Panc1 (cell line): ENCODE measurements around the gene PIK3IP1. TPM values are rescaled to one million over a fixed set of nuclear protein-coding genes. Genes with fewer than 3 reads are reported as not detected.

Source experiments
- ATAC-seq: fragments of 200-7000 bp; cut with Tn5 transposase; 2 replicates; pipeline ENCODE4 v1.9.1; 2020; ENCODE audit warnings: mild to moderate bottlenecking, moderate library complexity
- BruUV-seq: library from RNA; stranded (reverse); fragments of 400-500 nt; replicated peaks from 2 replicates; lab custom pipeline; 2021; lab: Mats Ljungman, UMichigan
- CTCF ChIA-PET: fragments of 300-600 bp; sonication (Branson Sonifier 250); formaldehyde crosslinking; loops from one replicate; lab custom pipeline; 2022; ENCODE audit warnings: antibody characterized with exemption; lab: Charles Lee
- POLR2A ChIA-PET: fragments of 300-600 bp; sonication (Branson Sonifier 250); formaldehyde crosslinking; loops from one replicate; lab custom pipeline; 2022; ENCODE audit warnings: antibody characterized with exemption; lab: Charles Lee
- DNase-seq: peaks from one replicate; pipeline ENCODE4 v3.0.0-alpha.2; 2010; ENCODE audit warnings: low read depth, low spot score
- H3K27ac ChIP-seq: 2 replicates; pipeline ENCODE4 v1.5.1; 2011; ENCODE audit warnings: mild to moderate bottlenecking, low read length, inconsistent platforms
- H3K27me3 ChIP-seq: fragments of 200-500 bp; sonication (Bioruptor generic); 2 replicates; pipeline ENCODE4 v1.6.0; 2014; ENCODE audit warnings: low read length, inconsistent platforms; ENCODE audit not compliant: control insufficient read depth, insufficient read depth
- H3K36me3 ChIP-seq: fragments of 200-500 bp; sonication (Bioruptor generic); 2 replicates; pipeline ENCODE4 v1.5.1; 2014; ENCODE audit warnings: inconsistent platforms, mild to moderate bottlenecking, low read length, moderate library complexity; ENCODE audit not compliant: control insufficient read depth, insufficient read depth
- H3K4me1 ChIP-seq: 2 replicates; pipeline ENCODE4 v1.5.1; 2011; ENCODE audit warnings: inconsistent platforms, mild to moderate bottlenecking, low read length, moderate library complexity; ENCODE audit not compliant: control insufficient read depth, insufficient read depth
- H3K4me3 ChIP-seq, 2 experiments: 2 replicates each; pipeline ENCODE4 v1.5.1; 2011 to 2012; ENCODE audit warnings: low read depth in 2 of 2, low read length in 2 of 2, mild to moderate bottlenecking in 2 of 2, inconsistent platforms in 1 of 2, moderate library complexity in 1 of 2
- H3K9me3 ChIP-seq: fragments of 200-500 bp; sonication (Bioruptor generic); 2 replicates; pipeline ENCODE4 v1.5.1; 2014; ENCODE audit warnings: low read depth, mild to moderate bottlenecking, inconsistent platforms, low read length, moderate library complexity; ENCODE audit not compliant: control insufficient read depth, insufficient read depth
- POLR2AphosphoS5 ChIP-seq: IDR thresholded peaks from 2 replicates; pipeline ENCODE4 v1.6.1; 2012; ENCODE audit warnings: mild to moderate bottlenecking, low read depth, low read length, moderate library complexity
- in situ Hi-C: cut with HindIII; loops from 2 replicates; pipeline ENCODE4 v1.10.0; 2016; ENCODE audit warnings: low sequenced_read_pairs, low pct_unique_long_range_greater_than_20kb
- intact Hi-C: fragments of 100-400 bp; cut with micrococcal nuclease; formaldehyde crosslinking; loops from one replicate; pipeline ENCODE4 v1.10.0; 2022; ENCODE audit not compliant: unreplicated experiment
- total RNA-seq: library from RNA; stranded (reverse); gene quantifications from one replicate; pipeline ENCODE4 v1.2.1, GENCODE V29; 2021; ENCODE audit not compliant: unreplicated experiment
- TF ChIP-seq, protein P1 (sequence below), 2 experiments: IDR thresholded peaks; 2 replicates each; pipeline ENCODE4 v1.6.1; 2011 to 2012; ENCODE audit warnings: low read depth in 2 of 2, control low read depth in 1 of 2, low read length in 1 of 2, mild to moderate bottlenecking in 1 of 2, moderate library complexity in 1 of 2; ENCODE audit not compliant: insufficient read depth in 1 of 2
- TF ChIP-seq, protein P2 (sequence below): fragments of 450-650 bp; IDR thresholded peaks from 2 replicates; pipeline ENCODE4 v1.5.1; 2017; ENCODE audit warnings: mild to moderate bottlenecking

Gene PIK3IP1
- total RNA-seq, 1 experiment from 2014 or later: 3.6 TPM

DNA sequence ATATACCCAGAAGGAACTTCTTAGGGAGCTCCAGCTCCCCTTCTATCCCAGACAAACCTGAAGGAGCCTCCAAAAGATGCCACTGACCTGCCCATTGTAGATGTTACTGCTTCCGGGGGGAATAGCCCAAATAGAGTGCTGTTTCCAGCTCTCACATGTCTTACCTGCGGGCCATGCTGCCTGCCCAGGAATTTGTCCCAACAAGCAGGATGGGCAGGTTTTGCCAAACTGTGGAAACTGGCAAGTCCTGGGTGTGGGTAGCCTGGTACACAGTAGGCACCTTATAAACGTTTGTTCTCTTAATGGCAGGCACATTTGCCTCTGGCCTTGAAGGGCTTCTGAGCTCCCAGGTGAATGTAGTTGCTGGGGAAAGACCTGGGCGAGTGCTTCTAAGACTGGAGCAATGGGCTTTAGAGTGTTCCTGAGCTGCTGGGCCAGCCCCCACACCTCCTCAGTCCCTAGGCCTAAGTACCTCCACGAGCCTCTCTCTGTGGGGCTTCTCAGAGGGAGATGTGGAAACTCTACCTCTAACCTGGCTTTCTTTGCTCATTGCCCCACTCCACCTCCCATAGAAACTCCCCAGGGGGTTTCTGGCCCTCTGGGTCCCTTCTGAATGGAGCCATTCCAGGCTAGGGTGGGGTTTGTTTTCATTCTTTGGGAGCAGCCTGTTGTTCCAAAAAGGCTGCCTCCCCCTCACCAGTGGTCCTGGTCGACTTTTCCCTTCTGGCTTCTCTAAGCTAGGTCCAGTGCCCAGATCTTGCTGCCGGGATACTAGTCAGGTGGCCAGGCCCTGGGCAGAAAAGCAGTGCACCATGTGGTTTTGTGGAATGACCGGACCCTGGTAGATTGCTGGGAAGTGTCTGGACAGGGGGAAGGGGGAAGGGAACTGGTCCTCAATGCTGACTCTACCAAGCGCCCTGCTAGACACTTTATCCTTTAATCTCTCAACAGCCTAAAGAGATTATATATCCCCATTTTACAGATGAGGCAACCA, 43.0 kb downstream of the PIK3IP1 start:
- H3K27me3 ChIP-seq: no peaks in the 10 kb centered on the region
- peak overlapping the region in 1 of 2 experiments; percentile 35; a peak in 1 of 4 replicates for H3K4me3 ChIP-seq
- no peaks in the 10 kb centered on the region for H3K9me3 ChIP-seq
- in situ Hi-C loops (no loop called here), intact Hi-C loops (no loop called here)
- ChIA-PET CTCF (no interaction called here), POLR2A (interaction anchor here (0.6 kb wide), 1 partner anchor 15 kb away, joined by 21 read pairs; no protein-coding TSS in a partner anchor)
- no TSS peak for BruUV-seq
- ATAC-seq (no peak), DNase-seq (no peak)
- H3K36me3 ChIP-seq: no peaks in the 10 kb centered on the region
- H3K27ac ChIP-seq: no peak overlapping the region
- TF ChIP-seq, protein P1, sequence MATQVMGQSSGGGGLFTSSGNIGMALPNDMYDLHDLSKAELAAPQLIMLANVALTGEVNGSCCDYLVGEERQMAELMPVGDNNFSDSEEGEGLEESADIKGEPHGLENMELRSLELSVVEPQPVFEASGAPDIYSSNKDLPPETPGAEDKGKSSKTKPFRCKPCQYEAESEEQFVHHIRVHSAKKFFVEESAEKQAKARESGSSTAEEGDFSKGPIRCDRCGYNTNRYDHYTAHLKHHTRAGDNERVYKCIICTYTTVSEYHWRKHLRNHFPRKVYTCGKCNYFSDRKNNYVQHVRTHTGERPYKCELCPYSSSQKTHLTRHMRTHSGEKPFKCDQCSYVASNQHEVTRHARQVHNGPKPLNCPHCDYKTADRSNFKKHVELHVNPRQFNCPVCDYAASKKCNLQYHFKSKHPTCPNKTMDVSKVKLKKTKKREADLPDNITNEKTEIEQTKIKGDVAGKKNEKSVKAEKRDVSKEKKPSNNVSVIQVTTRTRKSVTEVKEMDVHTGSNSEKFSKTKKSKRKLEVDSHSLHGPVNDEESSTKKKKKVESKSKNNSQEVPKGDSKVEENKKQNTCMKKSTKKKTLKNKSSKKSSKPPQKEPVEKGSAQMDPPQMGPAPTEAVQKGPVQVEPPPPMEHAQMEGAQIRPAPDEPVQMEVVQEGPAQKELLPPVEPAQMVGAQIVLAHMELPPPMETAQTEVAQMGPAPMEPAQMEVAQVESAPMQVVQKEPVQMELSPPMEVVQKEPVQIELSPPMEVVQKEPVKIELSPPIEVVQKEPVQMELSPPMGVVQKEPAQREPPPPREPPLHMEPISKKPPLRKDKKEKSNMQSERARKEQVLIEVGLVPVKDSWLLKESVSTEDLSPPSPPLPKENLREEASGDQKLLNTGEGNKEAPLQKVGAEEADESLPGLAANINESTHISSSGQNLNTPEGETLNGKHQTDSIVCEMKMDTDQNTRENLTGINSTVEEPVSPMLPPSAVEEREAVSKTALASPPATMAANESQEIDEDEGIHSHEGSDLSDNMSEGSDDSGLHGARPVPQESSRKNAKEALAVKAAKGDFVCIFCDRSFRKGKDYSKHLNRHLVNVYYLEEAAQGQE (IDR thresholded peaks at IDR 0.05; ENCODE audit: insufficient read depth in 1 of 2, low read depth in 2 of 2, low read length in 1 of 2): no peak
- no peak for TF ChIP-seq POLR2AphosphoS5
- H3K4me1 ChIP-seq: peaks cover 6% of the 10 kb centered on the region

GRCh38 chr22:31248138-31248745, 44.0 kb downstream of the PIK3IP1 start:
- peaks cover 15% of the 10 kb centered on the region for H3K4me1 ChIP-seq
- BruUV-seq: no TSS peak

More at GRCh38 chr22:31248138-31248745, 44.0 kb downstream of the PIK3IP1 start:
- DNase-seq (no peak), ATAC-seq (no peak)
- Histone ChIP-seq H3K27me3 (no peaks in the 10 kb centered on the region), H3K36me3 (no peaks in the 10 kb centered on the region), H3K9me3 (no peaks in the 10 kb centered on the region), H3K27ac (no peak overlapping the region), H3K4me3 (peak overlapping the region in 1 of 2 experiments; percentile 35; a peak in 1 of 4 replicates)
- POLR2A ChIA-PET: no interaction called here
- CTCF ChIA-PET: no interaction called here
- intact Hi-C loops: no loop called here
- in situ Hi-C loops: no loop called here
- TF ChIP-seq, protein P2, sequence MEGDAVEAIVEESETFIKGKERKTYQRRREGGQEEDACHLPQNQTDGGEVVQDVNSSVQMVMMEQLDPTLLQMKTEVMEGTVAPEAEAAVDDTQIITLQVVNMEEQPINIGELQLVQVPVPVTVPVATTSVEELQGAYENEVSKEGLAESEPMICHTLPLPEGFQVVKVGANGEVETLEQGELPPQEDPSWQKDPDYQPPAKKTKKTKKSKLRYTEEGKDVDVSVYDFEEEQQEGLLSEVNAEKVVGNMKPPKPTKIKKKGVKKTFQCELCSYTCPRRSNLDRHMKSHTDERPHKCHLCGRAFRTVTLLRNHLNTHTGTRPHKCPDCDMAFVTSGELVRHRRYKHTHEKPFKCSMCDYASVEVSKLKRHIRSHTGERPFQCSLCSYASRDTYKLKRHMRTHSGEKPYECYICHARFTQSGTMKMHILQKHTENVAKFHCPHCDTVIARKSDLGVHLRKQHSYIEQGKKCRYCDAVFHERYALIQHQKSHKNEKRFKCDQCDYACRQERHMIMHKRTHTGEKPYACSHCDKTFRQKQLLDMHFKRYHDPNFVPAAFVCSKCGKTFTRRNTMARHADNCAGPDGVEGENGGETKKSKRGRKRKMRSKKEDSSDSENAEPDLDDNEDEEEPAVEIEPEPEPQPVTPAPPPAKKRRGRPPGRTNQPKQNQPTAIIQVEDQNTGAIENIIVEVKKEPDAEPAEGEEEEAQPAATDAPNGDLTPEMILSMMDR: no peak
- TF ChIP-seq POLR2AphosphoS5: no peak
